Sigmoid colon (tissue), 4 donors: ENCODE results near the gene PLXND1.

Source experiments
- CTCF ChIP-seq, 4 experiments: fragments of 450-650 bp in 3 of 4; fragments of 200-600 bp in 1 of 4; IDR thresholded peaks; one replicate each; pipeline ENCODE4 v1.5.1; 2016 to 2019; ENCODE audit warnings: antibody characterized with exemption in 4 of 4, mild to moderate bottlenecking in 3 of 4, moderate library complexity in 2 of 4
- EP300 ChIP-seq, 4 donors: sonication (generic); formaldehyde crosslinking; IDR thresholded peaks; one replicate each; pipeline ENCODE4 v1.6.1; 2017; ENCODE audit warnings: antibody characterized with exemption in 4 of 4
- POLR2A ChIP-seq, 2 donors: fragments of 450-650 bp; IDR thresholded peaks; one replicate each; pipeline ENCODE4 v1.6.1; 2016; ENCODE audit warnings: antibody characterized with exemption in 2 of 2, mild to moderate bottlenecking in 2 of 2, moderate library complexity in 2 of 2
- POLR2AphosphoS5 ChIP-seq, 4 donors: sonication (generic); formaldehyde crosslinking; IDR thresholded peaks; one replicate each; pipeline ENCODE4 v1.6.1; 2017; ENCODE audit warnings: antibody characterized with exemption in 4 of 4

GRCh38 chr3:129536804-129537203 lies 69.7 kb downstream of the PLXND1 start:
- TF ChIP-seq CTCF (IDR thresholded peaks at IDR 0.05) (no peak), POLR2A (IDR thresholded peaks at IDR 0.05) (no peak), EP300 (IDR thresholded peaks at IDR 0.05) (no peak), POLR2AphosphoS5 (IDR thresholded peaks at IDR 0.05) (no peak)
